Thoracic aorta (tissue), 2 donors: Measurements from ENCODE around the gene ARMC2. TPM values are rescaled to one million over a fixed set of nuclear protein-coding genes. Genes with fewer than 3 reads are reported as not detected.

Source experiments
- ATAC-seq: fragments of 150-250 bp; one replicate; pipeline ENCODE4 v1.8.0; 2017; ENCODE audit warnings: low read depth; ENCODE audit not compliant: insufficient number of reproducible peaks, low FRiP score
- DNase-seq: peaks from one replicate; pipeline ENCODE4 v3.0.0-alpha.2; 2020; ENCODE audit warnings: low spot score
- H3K27ac ChIP-seq, 2 donors: fragments of 200-600 bp; sonication (generic); 1 replicate in 1 of 2; 2 replicates in 1 of 2; pipeline ENCODE4 v1.5.1; 2016; ENCODE audit warnings: mild to moderate bottlenecking in 2 of 2, moderate library complexity in 2 of 2
- H3K27me3 ChIP-seq: fragments of 200-600 bp; sonication (generic); replicated peaks from 2 replicates; pipeline ENCODE4 v1.6.0; 2016; ENCODE audit warnings: mild to moderate bottlenecking; ENCODE audit not compliant: insufficient read depth
- H3K36me3 ChIP-seq: fragments of 200-600 bp; sonication (generic); one replicate; pipeline ENCODE4 v1.5.1; 2016
- H3K4me1 ChIP-seq, 2 donors: fragments of 200-600 bp; sonication (generic); 1 replicate in 1 of 2; 2 replicates in 1 of 2; pipeline versions ENCODE4 v1.5.1 to v1.6.0; 2016; ENCODE audit warnings: low read depth in 2 of 2, mild to moderate bottlenecking in 1 of 2; ENCODE audit not compliant: control insufficient read depth in 1 of 2
- H3K4me3 ChIP-seq: fragments of 200-600 bp; sonication (generic); 2 replicates; pipeline ENCODE4 v1.5.1; 2016; ENCODE audit warnings: mild to moderate bottlenecking
- H3K9me3 ChIP-seq: fragments of 200-600 bp; sonication (generic); 2 replicates; pipeline ENCODE4 v1.5.1; 2016
- total RNA-seq, 2 donors: library from RNA; depleted of rRNA; stranded (reverse); fragments of >200 nt; gene quantifications; one replicate each; pipeline versions ENCODE4 v1.1.0 to v1.2.3, GENCODE V29; 2016
- TF ChIP-seq, protein P1 (sequence below): fragments of 200-600 bp; sonication (generic); IDR thresholded peaks from one replicate; pipeline ENCODE4 v1.5.1; 2019; ENCODE audit warnings: antibody characterized with exemption

Gene ARMC2
- total RNA-seq, 2 donors from 2014 or later, result 11.5 to 22.5 TPM

- no peak overlapping the region for H3K4me3 ChIP-seq
- H3K27me3 ChIP-seq, result no peaks in the 10 kb centered on the region
- H3K27ac ChIP-seq, result no peak overlapping the region
- H3K36me3 ChIP-seq, result no peaks in the 10 kb centered on the region
- DNase-seq (no peak), ATAC-seq (no peak)
- TF ChIP-seq, protein P1, sequence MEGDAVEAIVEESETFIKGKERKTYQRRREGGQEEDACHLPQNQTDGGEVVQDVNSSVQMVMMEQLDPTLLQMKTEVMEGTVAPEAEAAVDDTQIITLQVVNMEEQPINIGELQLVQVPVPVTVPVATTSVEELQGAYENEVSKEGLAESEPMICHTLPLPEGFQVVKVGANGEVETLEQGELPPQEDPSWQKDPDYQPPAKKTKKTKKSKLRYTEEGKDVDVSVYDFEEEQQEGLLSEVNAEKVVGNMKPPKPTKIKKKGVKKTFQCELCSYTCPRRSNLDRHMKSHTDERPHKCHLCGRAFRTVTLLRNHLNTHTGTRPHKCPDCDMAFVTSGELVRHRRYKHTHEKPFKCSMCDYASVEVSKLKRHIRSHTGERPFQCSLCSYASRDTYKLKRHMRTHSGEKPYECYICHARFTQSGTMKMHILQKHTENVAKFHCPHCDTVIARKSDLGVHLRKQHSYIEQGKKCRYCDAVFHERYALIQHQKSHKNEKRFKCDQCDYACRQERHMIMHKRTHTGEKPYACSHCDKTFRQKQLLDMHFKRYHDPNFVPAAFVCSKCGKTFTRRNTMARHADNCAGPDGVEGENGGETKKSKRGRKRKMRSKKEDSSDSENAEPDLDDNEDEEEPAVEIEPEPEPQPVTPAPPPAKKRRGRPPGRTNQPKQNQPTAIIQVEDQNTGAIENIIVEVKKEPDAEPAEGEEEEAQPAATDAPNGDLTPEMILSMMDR, result no peak
- H3K4me1 ChIP-seq, result peaks cover 0 to 25% of the 10 kb centered on the region in 2 donors
- H3K9me3 ChIP-seq, result no peaks in the 10 kb centered on the region
Measured at GRCh38 chr6:109023356-109023925, 175.2 kb downstream of the ARMC2 start.

Other genes starting within 250 kb of the ARMC2 start
- gene SESN1, start 246.4 kb downstream of the ARMC2 start, total RNA-seq, result 10 to 100 TPM; 26.2 to 63.1 TPM
- gene CEP57L1, start 247.1 kb downstream of the ARMC2 start, total RNA-seq, result 10 to 100 TPM in 1 of 2 donors, 1 to 10 TPM in 1; 9.8 to 29.5 TPM